ENCODE measurements around the gene FUT2.
A peak's percentile ranks its signal among the peaks of the same experiment; 100 is the strongest.

The FUT2 gene

GRCh38 chr19:48671446-48671995 is 24.2 kb upstream of the FUT2 start:
- no peak for TF ChIP-seq CTCF (IDR thresholded peaks at IDR 0.05; ENCODE audit: low read depth, low read length)
- H3K4me3 ChIP-seq (ENCODE audit: low read depth, low read length): no peak overlapping the region

GRCh38 chr19:48672994-48673393 is 22.8 kb upstream of the FUT2 start, which contains the start of gene NTN5:
NTN5 (minus strand) TSS chr19:48673017; CDS start chr19:48670986, 2,031 bp downstream.
- TF ChIP-seq CTCF (IDR thresholded peaks at IDR 0.05; ENCODE audit: low read depth, low read length): no peak
- H3K4me3 ChIP-seq (ENCODE audit: low read depth, low read length): no peak within 1 kb of the TSS

- no peak overlapping the region for H3K4me3 ChIP-seq (ENCODE audit: low read depth, low read length)
- TF ChIP-seq CTCF (IDR thresholded peaks at IDR 0.05; ENCODE audit: low read depth, low read length): no peak
Measured at GRCh38 chr19:48673436-48674100, 22.2 kb upstream of the FUT2 start.

- no peak for TF ChIP-seq CTCF (IDR thresholded peaks at IDR 0.05; ENCODE audit: low read depth, low read length)
- H3K4me3 ChIP-seq (ENCODE audit: low read depth, low read length): no peak overlapping the region
Measured at GRCh38 chr19:48674216-48674809, 21.5 kb upstream of the FUT2 start.

- H3K4me3 ChIP-seq (ENCODE audit: low read depth, low read length): no peak overlapping the region
- TF ChIP-seq CTCF (IDR thresholded peaks at IDR 0.05; ENCODE audit: low read depth, low read length): peak; percentile 82
Measured at GRCh38 chr19:48674921-48675824, 20.6 kb upstream of the FUT2 start.

- H3K4me3 ChIP-seq (ENCODE audit: low read depth, low read length): no peak overlapping the region
- no peak for TF ChIP-seq CTCF (IDR thresholded peaks at IDR 0.05; ENCODE audit: low read depth, low read length)
Measured at GRCh38 chr19:48676487-48676886, 19.3 kb upstream of the FUT2 start.

Measured in WI38 (cell line).